ENCODE measurements around the gene ANKRD50. TPM values are rescaled to one million over a fixed set of nuclear protein-coding genes. Genes with fewer than 3 reads are reported as not detected.

ANKRD50 gene
- polyA plus RNA-seq (17.0 and 18.6 TPM in 2 replicates), polyA minus RNA-seq (82.5 and 100 TPM in 2 replicates)

GRCh38 chr4:124712372-124713184, at the start of gene ANKRD50:
Gene ANKRD50 (minus strand): TSS chr4:124712732. CDS start chr4:124710511, 2,221 bp downstream.
- Histone ChIP-seq H4K20me1 (ENCODE audit: insufficient read depth) (peaks cover 8% of the 10 kb centered on the region), H3K9ac (ENCODE audit: low read length) (peak within 1 kb of the TSS; percentile 96), H3K27me3 (ENCODE audit: insufficient read depth, low read depth, low read length) (no peaks in the 10 kb centered on the region), H3K4me3 (ENCODE audit: low read length) (peak within 1 kb of the TSS; percentile 79), H3K4me2 (ENCODE audit: low read length) (peak within 1 kb of the TSS; percentile 86), H3K27ac (ENCODE audit: low read length) (peak within 1 kb of the TSS; percentile 99), H2AFZ (ENCODE audit: low read depth, low read length) (peak within 1 kb of the TSS; percentile 93), H3K9me2 (ENCODE audit: insufficient read depth, low read length) (no peaks in the 10 kb centered on the region), H3K36me3 (ENCODE audit: insufficient read depth, low read length) (no peaks in the 10 kb centered on the region), H3K79me2 (replicated peaks; ENCODE audit: insufficient read depth, low read length) (peaks cover 45% of the 10 kb centered on the region), H3F3A (ENCODE audit: insufficient read depth, low read length, poor library complexity, severe bottlenecking) (no peaks in the 10 kb centered on the region), H3K9me3 (ENCODE audit: low read length) (no peaks in the 10 kb centered on the region)
- TF ChIP-seq EZH2 (IDR thresholded peaks at IDR 0.05; ENCODE audit: borderline replicate concordance, insufficient read depth, low read length, poor library complexity, severe bottlenecking) = no peak
- peak; percentile 72 for TF ChIP-seq EP300 (conservative IDR thresholded peaks at IDR 0.05; ENCODE audit: poor library complexity, severe bottlenecking)
- peak; percentile 30 for TF ChIP-seq REST (IDR thresholded peaks at IDR 0.05; ENCODE audit: borderline replicate concordance)
- TF ChIP-seq POLR2AphosphoS5 (IDR thresholded peaks at IDR 0.05) = peak; percentile 89
- peak; percentile 14 for TF ChIP-seq MXI1 (conservative IDR thresholded peaks at IDR 0.05; ENCODE audit: poor library complexity, severe bottlenecking)
- peak; percentile 75 for TF ChIP-seq TAF1 (IDR thresholded peaks at IDR 0.05; ENCODE audit: low read depth)
- TF ChIP-seq SMC3 (conservative IDR thresholded peaks at IDR 0.05; ENCODE audit: poor library complexity) = peak; percentile 26
- TF ChIP-seq RAD21 (conservative IDR thresholded peaks at IDR 0.05) = no peak
- TF ChIP-seq, protein P1, sequence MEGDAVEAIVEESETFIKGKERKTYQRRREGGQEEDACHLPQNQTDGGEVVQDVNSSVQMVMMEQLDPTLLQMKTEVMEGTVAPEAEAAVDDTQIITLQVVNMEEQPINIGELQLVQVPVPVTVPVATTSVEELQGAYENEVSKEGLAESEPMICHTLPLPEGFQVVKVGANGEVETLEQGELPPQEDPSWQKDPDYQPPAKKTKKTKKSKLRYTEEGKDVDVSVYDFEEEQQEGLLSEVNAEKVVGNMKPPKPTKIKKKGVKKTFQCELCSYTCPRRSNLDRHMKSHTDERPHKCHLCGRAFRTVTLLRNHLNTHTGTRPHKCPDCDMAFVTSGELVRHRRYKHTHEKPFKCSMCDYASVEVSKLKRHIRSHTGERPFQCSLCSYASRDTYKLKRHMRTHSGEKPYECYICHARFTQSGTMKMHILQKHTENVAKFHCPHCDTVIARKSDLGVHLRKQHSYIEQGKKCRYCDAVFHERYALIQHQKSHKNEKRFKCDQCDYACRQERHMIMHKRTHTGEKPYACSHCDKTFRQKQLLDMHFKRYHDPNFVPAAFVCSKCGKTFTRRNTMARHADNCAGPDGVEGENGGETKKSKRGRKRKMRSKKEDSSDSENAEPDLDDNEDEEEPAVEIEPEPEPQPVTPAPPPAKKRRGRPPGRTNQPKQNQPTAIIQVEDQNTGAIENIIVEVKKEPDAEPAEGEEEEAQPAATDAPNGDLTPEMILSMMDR (IDR thresholded peaks at IDR 0.05; ENCODE audit: poor library complexity, severe bottlenecking) = no peak

DNA sequence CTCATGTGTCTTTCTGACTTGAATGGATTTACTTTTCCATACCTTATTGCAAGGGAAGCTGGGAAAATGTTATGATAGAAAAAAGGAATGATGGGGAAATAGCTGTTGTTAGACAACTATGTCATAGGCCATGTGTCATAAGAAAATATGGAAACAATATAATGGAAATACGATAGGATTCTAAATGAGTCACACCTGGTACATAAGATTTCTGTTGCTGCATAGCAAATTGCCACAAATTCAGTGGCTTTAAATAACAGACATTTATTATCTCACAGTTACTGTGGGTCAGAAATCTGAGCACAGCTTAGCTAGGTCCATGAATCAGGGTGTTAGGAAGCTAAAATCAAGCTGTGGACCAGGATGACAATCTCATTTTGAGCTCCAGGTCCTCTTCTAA, 44.6 kb upstream of the ANKRD50 start:
- H2AFZ ChIP-seq (ENCODE audit: low read depth, low read length) = no peak overlapping the region
- H3K36me3 ChIP-seq (ENCODE audit: insufficient read depth, low read length) = no peaks in the 10 kb centered on the region
- no peak overlapping the region for H3K9ac ChIP-seq (ENCODE audit: low read length)
- no peaks in the 10 kb centered on the region for H3K79me2 ChIP-seq (replicated peaks; ENCODE audit: insufficient read depth, low read length)
- H3K9me3 ChIP-seq (ENCODE audit: low read length) = no peaks in the 10 kb centered on the region
- H3F3A ChIP-seq (ENCODE audit: insufficient read depth, low read length, poor library complexity, severe bottlenecking) = no peaks in the 10 kb centered on the region
- TF ChIP-seq MXI1 (conservative IDR thresholded peaks at IDR 0.05; ENCODE audit: poor library complexity, severe bottlenecking) = no peak
- no peak for TF ChIP-seq EZH2 (IDR thresholded peaks at IDR 0.05; ENCODE audit: borderline replicate concordance, insufficient read depth, low read length, poor library complexity, severe bottlenecking)
- no peak for TF ChIP-seq POLR2AphosphoS5 (IDR thresholded peaks at IDR 0.05)
- TF ChIP-seq, protein P1 (IDR thresholded peaks at IDR 0.05; ENCODE audit: poor library complexity, severe bottlenecking) = no peak
- no peak for TF ChIP-seq REST (IDR thresholded peaks at IDR 0.05; ENCODE audit: borderline replicate concordance)
- no peak for TF ChIP-seq SMC3 (conservative IDR thresholded peaks at IDR 0.05; ENCODE audit: poor library complexity)
- no peak for TF ChIP-seq TAF1 (IDR thresholded peaks at IDR 0.05; ENCODE audit: low read depth)
- TF ChIP-seq EP300 (conservative IDR thresholded peaks at IDR 0.05; ENCODE audit: poor library complexity, severe bottlenecking) = no peak
- TF ChIP-seq RAD21 (conservative IDR thresholded peaks at IDR 0.05) = no peak
- no peak overlapping the region for H3K4me3 ChIP-seq (ENCODE audit: low read length)
- H3K4me2 ChIP-seq (ENCODE audit: low read length) = no peak overlapping the region
- H3K27ac ChIP-seq (ENCODE audit: low read length) = no peak overlapping the region
- H3K27me3 ChIP-seq (ENCODE audit: insufficient read depth, low read depth, low read length) = no peaks in the 10 kb centered on the region
- H4K20me1 ChIP-seq (ENCODE audit: insufficient read depth) = no peaks in the 10 kb centered on the region
- no peaks in the 10 kb centered on the region for H3K9me2 ChIP-seq (ENCODE audit: insufficient read depth, low read length)
